Thyroid gland (tissue), 4 donors: ENCODE results near the gene TCF7L1.

Experiments
- POLR2A ChIP-seq, 2 donors: fragments of 450-650 bp; IDR thresholded peaks; one replicate each; pipeline ENCODE4 v1.6.1; 2017; ENCODE audit warnings: antibody characterized with exemption in 2 of 2, mild to moderate bottlenecking in 2 of 2, moderate library complexity in 1 of 2
- TF ChIP-seq, protein P1 (sequence below), 6 experiments: fragments of 200-600 bp in 3 of 6; fragments of 450-650 bp in 3 of 6; sonication (generic) in 3 of 6; IDR thresholded peaks; one replicate each; pipeline ENCODE4 v1.5.1; 2016 to 2019; ENCODE audit warnings: antibody characterized with exemption in 6 of 6, mild to moderate bottlenecking in 2 of 6, inconsistent platforms in 1 of 6, moderate library complexity in 1 of 6

DNA sequence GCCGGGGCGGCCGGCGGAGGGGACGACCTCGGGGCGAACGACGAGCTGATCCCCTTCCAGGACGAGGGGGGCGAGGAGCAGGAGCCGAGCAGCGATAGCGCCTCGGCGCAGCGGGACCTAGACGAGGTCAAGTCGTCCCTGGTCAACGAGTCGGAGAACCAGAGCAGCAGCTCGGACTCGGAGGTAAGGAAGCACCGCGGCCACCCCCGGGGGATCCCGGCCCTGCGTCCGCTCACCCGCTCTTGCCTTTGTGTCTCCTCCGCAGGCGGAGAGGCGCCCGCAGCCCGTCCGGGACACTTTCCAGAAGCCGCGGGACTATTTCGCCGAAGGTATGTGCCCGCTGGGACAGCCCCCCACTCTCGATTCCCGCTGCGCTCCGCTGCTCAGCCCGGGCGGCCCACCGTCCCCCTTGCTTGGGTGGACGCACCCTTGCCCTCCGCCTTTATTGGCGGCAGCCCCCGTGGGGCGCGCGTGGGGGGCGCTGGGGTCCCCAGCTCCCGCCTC, 611 bp downstream of the TCF7L1 start:
- TF ChIP-seq, protein P1, sequence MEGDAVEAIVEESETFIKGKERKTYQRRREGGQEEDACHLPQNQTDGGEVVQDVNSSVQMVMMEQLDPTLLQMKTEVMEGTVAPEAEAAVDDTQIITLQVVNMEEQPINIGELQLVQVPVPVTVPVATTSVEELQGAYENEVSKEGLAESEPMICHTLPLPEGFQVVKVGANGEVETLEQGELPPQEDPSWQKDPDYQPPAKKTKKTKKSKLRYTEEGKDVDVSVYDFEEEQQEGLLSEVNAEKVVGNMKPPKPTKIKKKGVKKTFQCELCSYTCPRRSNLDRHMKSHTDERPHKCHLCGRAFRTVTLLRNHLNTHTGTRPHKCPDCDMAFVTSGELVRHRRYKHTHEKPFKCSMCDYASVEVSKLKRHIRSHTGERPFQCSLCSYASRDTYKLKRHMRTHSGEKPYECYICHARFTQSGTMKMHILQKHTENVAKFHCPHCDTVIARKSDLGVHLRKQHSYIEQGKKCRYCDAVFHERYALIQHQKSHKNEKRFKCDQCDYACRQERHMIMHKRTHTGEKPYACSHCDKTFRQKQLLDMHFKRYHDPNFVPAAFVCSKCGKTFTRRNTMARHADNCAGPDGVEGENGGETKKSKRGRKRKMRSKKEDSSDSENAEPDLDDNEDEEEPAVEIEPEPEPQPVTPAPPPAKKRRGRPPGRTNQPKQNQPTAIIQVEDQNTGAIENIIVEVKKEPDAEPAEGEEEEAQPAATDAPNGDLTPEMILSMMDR (IDR thresholded peaks at IDR 0.05): no peak
- no peak for TF ChIP-seq POLR2A (IDR thresholded peaks at IDR 0.05)
